SK-N-SH (cell line): ENCODE measurements around the gene SHISAL2B. TPM values are rescaled to one million over a fixed set of nuclear protein-coding genes. Genes with fewer than 3 reads are reported as not detected.

Source experiments
- CTCF ChIA-PET: fragments of 300-600, 350-600 bp; formaldehyde crosslinking; extraction: SDS; loops from one replicate; lab custom pipeline; 2021; lab: Yijun Ruan, JAX
- POLR2A ChIA-PET: fragments of 350-600 bp; sonication (Branson Sonifier 250); formaldehyde crosslinking; extraction: SDS; loops from one replicate; lab custom pipeline; 2020; ENCODE audit warnings: antibody characterized with exemption, inconsistent platforms; lab: Yijun Ruan, JAX
- DNase-seq: peaks from one replicate; pipeline ENCODE4 v3.0.0; 2012
- H2AFZ ChIP-seq: fragments of 200-600 bp; sonication (generic); 2 replicates; pipeline ENCODE4 v1.8.1; 2016; ENCODE audit warnings: antibody characterized with exemption, mild to moderate bottlenecking, low read depth
- H3F3A ChIP-seq: fragments of 200-600 bp; sonication (generic); replicated peaks from 2 replicates; pipeline ENCODE3; 2016; ENCODE audit warnings: antibody characterized with exemption, mild to moderate bottlenecking; ENCODE audit not compliant: insufficient read depth
- H3K27ac ChIP-seq, 2 experiments: fragments of 200-500 bp in 1 of 2; fragments of 200-600 bp in 1 of 2; sonication (Bioruptor generic) in 1 of 2; sonication (generic), shearing (Covaris generic) in 1 of 2; 2 replicates each; pipeline versions ENCODE4 v1.5.1 to v1.6.1; 2014 to 2016; ENCODE audit warnings: low read depth in 2 of 2, inconsistent platforms in 1 of 2, low read length in 1 of 2, mild to moderate bottlenecking in 1 of 2, mixed read lengths in 1 of 2
- H3K27me3 ChIP-seq: fragments of 200-600 bp; sonication (generic), shearing (Covaris generic); 2 replicates; pipeline ENCODE4 v1.6.1; 2016; ENCODE audit warnings: mixed run types; ENCODE audit not compliant: insufficient read depth
- H3K36me3 ChIP-seq, 2 experiments: fragments of 200-500 bp in 1 of 2; fragments of 200-600 bp in 1 of 2; sonication (Bioruptor generic) in 1 of 2; sonication (generic) in 1 of 2; replicated peaks in 1 of 2; 2 replicates each; pipeline versions ENCODE3 to v1.5.1; 2014 to 2016; ENCODE audit warnings: low read length in 1 of 2, mild to moderate bottlenecking in 1 of 2; ENCODE audit not compliant: insufficient read depth in 2 of 2, control insufficient read depth in 1 of 2
- H3K4me1 ChIP-seq, 2 experiments: fragments of 200-500 bp in 1 of 2; fragments of 200-600 bp in 1 of 2; sonication (Bioruptor generic) in 1 of 2; sonication (generic), shearing (Covaris generic) in 1 of 2; 2 replicates each; pipeline versions ENCODE4 v1.5.1 to v1.6.1; 2014 to 2016; ENCODE audit warnings: low read depth in 1 of 2, low read length in 1 of 2, mixed run types in 1 of 2; ENCODE audit not compliant: insufficient read depth in 2 of 2, control insufficient read depth in 1 of 2
- H3K4me2 ChIP-seq: fragments of 200-600 bp; sonication (generic), shearing (Covaris generic); 2 replicates; pipeline ENCODE4 v1.6.1; 2017; ENCODE audit warnings: mixed run types
- H3K4me3 ChIP-seq, 2 experiments: fragments of 200-500 bp in 1 of 2; fragments of 200-600 bp in 1 of 2; sonication (Bioruptor generic) in 1 of 2; sonication (generic), shearing (Covaris generic) in 1 of 2; 2 replicates each; pipeline versions ENCODE4 v1.5.1 to v1.8.1; 2014 to 2016; ENCODE audit warnings: low read depth in 2 of 2, inconsistent platforms in 1 of 2, low read length in 1 of 2, mild to moderate bottlenecking in 1 of 2, mixed read lengths in 1 of 2, moderate library complexity in 1 of 2
- H3K79me2 ChIP-seq: fragments of 200-600 bp; sonication (generic); 2 replicates; pipeline ENCODE4 v1.8.1; 2017; ENCODE audit warnings: mild to moderate bottlenecking; ENCODE audit not compliant: insufficient read depth
- H3K9ac ChIP-seq: fragments of 200-600 bp; sonication (generic); 2 replicates; pipeline ENCODE4 v1.6.1; 2017; ENCODE audit warnings: mixed run types
- H3K9me2 ChIP-seq: fragments of 200-600 bp; sonication (generic); 2 replicates; pipeline ENCODE4 v1.6.1; 2017; ENCODE audit warnings: mixed run types
- H3K9me3 ChIP-seq: fragments of 200-600 bp; sonication (generic); 2 replicates; pipeline ENCODE4 v1.6.1; 2017; ENCODE audit warnings: mixed run types, mild to moderate bottlenecking, moderate library complexity
- H4K20me1 ChIP-seq: fragments of 200-600 bp; sonication (generic); 2 replicates; pipeline ENCODE4 v1.6.1; 2017; ENCODE audit warnings: mild to moderate bottlenecking, mixed run types; ENCODE audit not compliant: insufficient read depth
- CHD2 ChIP-seq: fragments of 150-350 bp; IDR thresholded peaks from 2 replicates; pipeline ENCODE4 v1.6.1; 2018; ENCODE audit warnings: low read length; ENCODE audit not compliant: partially characterized antibody
- ELF1 ChIP-seq: IDR thresholded peaks from 2 replicates; pipeline ENCODE4 v1.4.0; 2012
- EP300 ChIP-seq, 2 experiments: IDR thresholded peaks; 2 replicates each; pipeline versions ENCODE4 v1.4.0 to v1.6.1; 2012; ENCODE audit warnings: borderline replicate concordance in 1 of 2, low read depth in 1 of 2, low read length in 1 of 2
- FOXM1 ChIP-seq: IDR thresholded peaks from 2 replicates; pipeline ENCODE4 v1.4.0; 2012; ENCODE audit warnings: low read depth, mild to moderate bottlenecking
- GABPA ChIP-seq: IDR thresholded peaks from 2 replicates; pipeline ENCODE4 v1.4.0; 2012; ENCODE audit warnings: low read depth, mild to moderate bottlenecking
- GATA2 ChIP-seq: sonication (generic); formaldehyde crosslinking; IDR thresholded peaks from 2 replicates; pipeline ENCODE4 v1.5.0; 2020; ENCODE audit warnings: mild to moderate bottlenecking, missing genetic modification reagents
- IRF3 ChIP-seq: fragments of 150-350 bp; IDR thresholded peaks from 2 replicates; pipeline ENCODE4 v1.6.1; 2016; ENCODE audit warnings: mild to moderate bottlenecking, low read depth, low read length
- MAX ChIP-seq: IDR thresholded peaks from 2 replicates; pipeline ENCODE4 v1.4.0; 2012; ENCODE audit warnings: low read depth
- MXI1 ChIP-seq: IDR thresholded peaks from 2 replicates; pipeline ENCODE4 v1.6.1; 2012; ENCODE audit warnings: mild to moderate bottlenecking, low read depth, low read length, improper control_type of control experiment
- PBX3 ChIP-seq: IDR thresholded peaks from 2 replicates; pipeline ENCODE4; 2012
- POLR2AphosphoS5 ChIP-seq: IDR thresholded peaks from 2 replicates; pipeline ENCODE4 v1.6.1; 2012; ENCODE audit warnings: low read depth, low read length
- RCOR1 ChIP-seq: fragments of 150-350 bp; IDR thresholded peaks from 2 replicates; pipeline ENCODE4 v1.6.1; 2017; ENCODE audit warnings: antibody characterized with exemption, low read length
- RFX5 ChIP-seq: IDR thresholded peaks from 2 replicates; pipeline ENCODE4 v1.6.1; 2012; ENCODE audit warnings: mild to moderate bottlenecking, improper control_type of control experiment, low read length
- RXRA ChIP-seq: IDR thresholded peaks from 2 replicates; pipeline ENCODE4 v1.4.0; 2012; ENCODE audit warnings: low read depth, mild to moderate bottlenecking, borderline replicate concordance
- SIN3A ChIP-seq: IDR thresholded peaks from 2 replicates; pipeline ENCODE4 v1.6.1; 2012; ENCODE audit warnings: low read depth, mild to moderate bottlenecking, low read length, moderate library complexity, borderline replicate concordance
- TEAD4 ChIP-seq: IDR thresholded peaks from 2 replicates; pipeline ENCODE4 v1.4.0; 2012; ENCODE audit warnings: mild to moderate bottlenecking, borderline replicate concordance; ENCODE audit not compliant: insufficient read depth
- USF1 ChIP-seq: IDR thresholded peaks from 2 replicates; pipeline ENCODE4 v1.4.0; 2012; ENCODE audit warnings: low read depth, borderline replicate concordance
- ZBTB33 ChIP-seq: IDR thresholded peaks from 2 replicates; pipeline ENCODE4 v1.4.0; 2012; ENCODE audit warnings: low read depth, borderline replicate concordance
- WGBS: methylation state at CpG from one replicate; pipeline ENCODE4 v1.1.6; 2017; ENCODE audit warnings: low lambda C conversion rate; 5-methylcytosine and 5-hydroxymethylcytosine counted together
- polyA plus RNA-seq, 3 experiments: library from polyadenylated mRNA; depleted of rRNA; stranded (reverse); fragments of >200 nt; gene quantifications; 2 replicates each; pipeline ENCODE4 v1.2.3, GENCODE V29; 2012

SHISAL2B gene
- polyA plus RNA-seq, 1 of the 3 experiments (the other 2 are of a cell fraction) = not detected

- TF ChIP-seq RXRA (no peak), FOXM1 (no peak), POLR2AphosphoS5 (no peak), TEAD4 (no peak), MXI1 (no peak), RCOR1 (no peak), GABPA (no peak), MAX (no peak), GATA2 (no peak), USF1 (no peak), PBX3 (no peak), ZBTB33 (no peak)
- TF ChIP-seq, all 33 proteins: peak for 0
- H3K4me2 ChIP-seq = no peak overlapping the region
- DNase-seq = no peak
- no peaks in the 10 kb centered on the region for H4K20me1 ChIP-seq
- peaks cover 13 to 24% of the 10 kb centered on the region in 2 experiments for H3K36me3 ChIP-seq
- CTCF ChIA-PET = no interaction called here
- no peak overlapping the region for H3K9ac ChIP-seq
- no peak overlapping the region for H2AFZ ChIP-seq
- H3K9me2 ChIP-seq = no peaks in the 10 kb centered on the region
- H3K9me3 ChIP-seq = no peaks in the 10 kb centered on the region
- no peak overlapping the region for H3K4me3 ChIP-seq
- no peaks in the 10 kb centered on the region for H3K27me3 ChIP-seq
- no peaks in the 10 kb centered on the region for H3F3A ChIP-seq
- peaks cover 8% of the 10 kb centered on the region; the same call in 1 of the 2 replicates for H3K79me2 ChIP-seq
- POLR2A ChIA-PET = no interaction called here
- H3K4me1 ChIP-seq = no peaks in the 10 kb centered on the region
- no peak overlapping the region for H3K27ac ChIP-seq
- WGBS = 100% methylated on average over 4 of the region's 4 CpGs
These were observed 59.1 kb downstream of the SHISAL2B start for GRCh38 chr5:64749385-64749784.

- no peak overlapping the region for H3K4me3 ChIP-seq
- H3K4me2 ChIP-seq = no peak overlapping the region
- H3F3A ChIP-seq = no peaks in the 10 kb centered on the region
- H3K4me1 ChIP-seq = 0 out of 4 replicates have a peak, but pooled peaks cover 0 to 4% of the 10 kb centered on the region in 2 experiments
- WGBS = 94% methylated on average over 2 of the region's 2 CpGs
- no peak overlapping the region for H2AFZ ChIP-seq
- TF ChIP-seq EP300 (IDR thresholded peaks at IDR 0.05; ENCODE audit: borderline replicate concordance in 1 of 2, low read depth in 1 of 2, low read length in 1 of 2) (no peak), RXRA (no peak), POLR2AphosphoS5 (no peak), SIN3A (no peak), USF1 (no peak), CHD2 (no peak), RCOR1 (no peak), RFX5 (no peak), GABPA (no peak), IRF3 (no peak), MAX (no peak), ELF1 (no peak)
- ChIA-PET POLR2A (no interaction called here), CTCF (no interaction called here)
- no peaks in the 10 kb centered on the region for H3K9me3 ChIP-seq
- no peak overlapping the region for H3K9ac ChIP-seq
- no peak for DNase-seq
- no peak overlapping the region for H3K27ac ChIP-seq
- no peaks in the 10 kb centered on the region for H3K9me2 ChIP-seq
- no peaks in the 10 kb centered on the region for H3K27me3 ChIP-seq
- peaks cover 16% of the 10 kb centered on the region in 2 experiments for H3K36me3 ChIP-seq
- peaks cover 44% of the 10 kb centered on the region for H3K79me2 ChIP-seq
- 0 out of 2 replicates have a peak, but pooled peaks cover 3% of the 10 kb centered on the region for H4K20me1 ChIP-seq
These were observed 63.8 kb downstream of the SHISAL2B start for GRCh38 chr5:64754066-64754465.
